Gastrocnemius medialis (tissue), 4 donors: Measurements from ENCODE around the gene XRCC6. TPM values are rescaled to one million over a fixed set of nuclear protein-coding genes. Genes with fewer than 3 reads are reported as not detected.
"Not testable (repeated sequence)": the region's sequence is repeated elsewhere in the genome, so short reads cannot be mapped to it uniquely, and the experiment has no call there.

Source experiments
- ATAC-seq, 2 donors: fragments of 150-250 bp; one replicate each; pipeline ENCODE4 v1.9.1; 2016
- DNase-seq, 2 donors: peaks; one replicate each; pipeline ENCODE4 v3.0.0-alpha.2; 2019
- H3K27ac ChIP-seq, 4 donors: fragments of 200-600 bp; sonication (generic); 1 replicate in 1 of 4; 2 replicates in 3 of 4; pipeline ENCODE4 v1.5.1; 2016 to 2018; ENCODE audit warnings: mild to moderate bottlenecking in 2 of 4, moderate library complexity in 1 of 4
- H3K27me3 ChIP-seq, 3 donors: fragments of 200-600 bp; sonication (generic) in 2 of 3; 1 replicate in 1 of 3; 2 replicates in 2 of 3; pipeline versions ENCODE4 v1.5.1 to v1.6.0; 2016 to 2019; ENCODE audit warnings: mild to moderate bottlenecking in 1 of 3, moderate library complexity in 1 of 3
- H3K36me3 ChIP-seq, 2 donors: fragments of 200-600 bp; sonication (generic) in 1 of 2; one replicate each; pipeline ENCODE4 v1.5.1; 2017 to 2018
- H3K4me1 ChIP-seq, 2 donors: fragments of 200-600 bp; sonication (generic) in 1 of 2; one replicate each; pipeline ENCODE4 v1.5.1; 2016 to 2017; ENCODE audit warnings: mild to moderate bottlenecking in 2 of 2
- H3K4me3 ChIP-seq, 4 donors: fragments of 200-600 bp; sonication (generic) in 3 of 4; 1 replicate in 1 of 4; 2 replicates in 3 of 4; pipeline ENCODE4 v1.5.1; 2016 to 2019; ENCODE audit warnings: mild to moderate bottlenecking in 2 of 4
- H3K9me3 ChIP-seq, 3 donors: fragments of 200-600 bp; sonication (generic) in 2 of 3; 1 replicate in 1 of 3; 2 replicates in 2 of 3; pipeline ENCODE4 v1.5.1; 2016 to 2019
- CTCF ChIP-seq, 5 experiments: fragments of 450-650 bp in 3 of 5; fragments of 200-600 bp in 2 of 5; sonication (generic) in 2 of 5; IDR thresholded peaks in 4 of 5; conservative IDR thresholded peaks in 1 of 5; 1 replicate in 4 of 5; 2 replicates in 1 of 5; pipeline ENCODE4 v1.5.1; 2016 to 2019; ENCODE audit warnings: antibody characterized with exemption in 5 of 5, mild to moderate bottlenecking in 3 of 5, moderate library complexity in 3 of 5
- POLR2A ChIP-seq, 2 donors: fragments of 450-650 bp; IDR thresholded peaks; one replicate each; pipeline ENCODE4 v1.6.1; 2017; ENCODE audit warnings: antibody characterized with exemption in 2 of 2, mild to moderate bottlenecking in 2 of 2, moderate library complexity in 2 of 2
- in situ Hi-C, 4 donors: fragments of 200-750 bp; cut with MboI; loops; one replicate each; pipeline versions ENCODE4 v1.15.0 to v1.8.0; 2017; ENCODE audit warnings: low sequenced_read_pairs in 4 of 4
- intact Hi-C: fragments of 100-400 bp; cut with DNase I; formaldehyde crosslinking; loops from one replicate; pipeline ENCODE4 v1.15.1; 2023; ENCODE audit warnings: low total_unique reads
- total RNA-seq, 4 donors: library from RNA; depleted of rRNA; stranded (reverse); fragments of >200 nt; gene quantifications; one replicate each; pipeline versions ENCODE4 v1.1.0 to v1.2.3, GENCODE V29; 2016

Gene XRCC6
- total RNA-seq, 4 donors from 2014 or later, result 220 to 285 (median 278) TPM

GRCh38 chr22:41636467-41636866 lies 15.4 kb downstream of the XRCC6 start:
- Histone ChIP-seq H3K27me3 (no peaks in the 10 kb centered on the region), H3K4me1 (peaks cover 5 to 7% of the 10 kb centered on the region in 2 donors), H3K4me3 (no peak overlapping the region), H3K36me3 (peaks cover 0 to 74% of the 10 kb centered on the region in 2 donors), H3K27ac (peak overlapping the region; percentile 67 to 85 (median 80)), H3K9me3 (no peaks in the 10 kb centered on the region)
- DNase-seq (peak; percentile 61 to 80), ATAC-seq (peak; percentile 99)
- in situ Hi-C loops, result no loop called here
- intact Hi-C loops, result no loop called here
- TF ChIP-seq CTCF (IDR thresholded peaks at IDR 0.05 in 4 of 5, conservative IDR thresholded peaks at IDR 0.05 in 1 of 5), result no peak
- TF ChIP-seq POLR2A (IDR thresholded peaks at IDR 0.05), result no peak

GRCh38 chr22:41637623-41638022 lies 16.5 kb downstream of the XRCC6 start:
- H3K9me3 ChIP-seq, ATAC-seq, DNase-seq, H3K4me3 ChIP-seq, H3K27me3 ChIP-seq, H3K4me1 ChIP-seq, intact Hi-C loops, in situ Hi-C loops: not testable (repeated sequence)
- peaks cover 0 to 77% of the 10 kb centered on the region in 2 donors for H3K36me3 ChIP-seq
- H3K27ac ChIP-seq, result peak overlapping the region in 3 of 4 donors; percentile 79 to 85 (median 82)

- peak overlapping the region in 2 of 4 donors; percentile 16 to 79 for H3K27ac ChIP-seq
- no peak overlapping the region for H3K4me3 ChIP-seq
- intact Hi-C loops (no loop called here), in situ Hi-C loops (no loop called here)
- peaks cover 5 to 7% of the 10 kb centered on the region in 2 donors for H3K4me1 ChIP-seq
- no peaks in the 10 kb centered on the region for H3K27me3 ChIP-seq
- no peaks in the 10 kb centered on the region for H3K9me3 ChIP-seq
- ATAC-seq (no peak), DNase-seq (no peak)
- TF ChIP-seq CTCF (IDR thresholded peaks at IDR 0.05 in 4 of 5, conservative IDR thresholded peaks at IDR 0.05 in 1 of 5), result no peak
- H3K36me3 ChIP-seq, result peaks cover 0 to 77% of the 10 kb centered on the region in 2 donors
Measured at GRCh38 chr22:41638124-41638523, 17.0 kb downstream of the XRCC6 start.

- DNase-seq (no peak), ATAC-seq (no peak)
- TF ChIP-seq POLR2A (IDR thresholded peaks at IDR 0.05), result no peak
- no peak overlapping the region for H3K27ac ChIP-seq
- H3K4me1 ChIP-seq, result peaks cover 5 to 7% of the 10 kb centered on the region in 2 donors
- H3K36me3 ChIP-seq, result peaks cover 0 to 76% of the 10 kb centered on the region in 2 donors
- no peaks in the 10 kb centered on the region for H3K9me3 ChIP-seq
- H3K4me3 ChIP-seq, result no peak overlapping the region
- no peaks in the 10 kb centered on the region for H3K27me3 ChIP-seq
- in situ Hi-C loops, result no loop called here
- intact Hi-C loops, result no loop called here
Measured at GRCh38 chr22:41638748-41639147, 17.7 kb downstream of the XRCC6 start.

- TF ChIP-seq CTCF (IDR thresholded peaks at IDR 0.05 in 4 of 5, conservative IDR thresholded peaks at IDR 0.05 in 1 of 5) (no peak), POLR2A (IDR thresholded peaks at IDR 0.05) (no peak)
- Histone ChIP-seq H3K27me3 (no peaks in the 10 kb centered on the region), H3K27ac (no peak overlapping the region), H3K9me3 (no peaks in the 10 kb centered on the region), H3K4me3 (no peak overlapping the region), H3K36me3 (peaks cover 0 to 89% of the 10 kb centered on the region in 2 donors), H3K4me1 (peaks cover 0 to 2% of the 10 kb centered on the region in 2 donors)
- intact Hi-C loops, result no loop called here
- in situ Hi-C loops, result no loop called here
- DNase-seq (no peak), ATAC-seq (no peak)
Measured at GRCh38 chr22:41641854-41642253, 20.8 kb downstream of the XRCC6 start.
